ENCODE measurements around the gene SULT6B1. TPM values are rescaled to one million over a fixed set of nuclear protein-coding genes. Genes with fewer than 3 reads are reported as not detected.

The SULT6B1 gene
- total RNA-seq, 1 donor from 2014 or later, result not detected

DNA sequence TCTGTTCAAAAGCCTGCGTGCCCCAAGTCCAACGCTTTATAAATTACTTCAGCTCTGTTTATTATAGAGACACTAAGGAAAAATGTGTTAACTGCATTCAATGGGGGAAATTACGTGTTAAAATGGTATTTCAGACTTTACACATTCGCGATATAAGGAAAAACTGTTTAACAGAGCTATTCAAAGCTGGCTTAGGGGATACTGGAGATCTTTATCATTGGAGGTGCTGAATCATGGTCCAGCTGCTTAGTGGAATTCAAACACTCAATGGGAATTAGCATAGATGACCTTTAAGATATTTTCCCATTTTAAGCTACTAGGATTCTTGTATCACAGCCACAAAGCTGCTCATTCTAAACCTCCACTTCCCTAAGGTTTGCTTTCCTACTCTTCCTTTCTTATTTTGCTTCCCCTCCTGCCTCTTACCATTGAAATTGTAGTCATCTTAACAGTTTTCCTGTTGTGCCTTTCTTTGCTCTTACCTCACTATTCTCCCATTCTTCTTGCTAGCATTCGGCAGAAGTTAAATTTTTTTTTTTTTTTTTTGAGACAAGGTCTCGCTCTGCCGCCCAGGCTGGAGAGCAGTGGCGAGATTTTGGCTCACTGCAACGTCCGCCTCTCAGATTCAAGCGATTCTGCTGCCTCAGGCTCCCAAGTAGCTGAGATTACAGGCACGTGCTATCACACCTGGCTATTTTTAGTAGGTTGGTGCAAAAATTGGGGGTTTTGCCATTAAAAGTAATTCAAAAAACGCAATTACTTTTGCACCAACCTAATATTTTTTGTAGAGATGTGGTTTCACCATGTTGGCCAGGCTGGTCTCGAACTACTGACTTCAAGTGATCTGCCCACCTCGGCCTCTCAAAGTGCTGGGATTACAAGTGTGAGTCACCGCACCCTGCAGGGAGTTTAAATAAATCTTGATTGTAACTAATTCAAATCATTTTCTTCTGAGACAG is 6.5 kb downstream of the SULT6B1 start:
- intact Hi-C loops (cut with DNase I), result no loop called here
- Histone ChIP-seq H3K9me3 (no peaks in the 10 kb centered on the region), H3K27me3 (no peaks in the 10 kb centered on the region), H3K4me3 (no peak overlapping the region), H3K36me3 (no peaks in the 10 kb centered on the region), H3K27ac (no peak overlapping the region), H3K4me1 (peaks cover 6% of the 10 kb centered on the region)
- DNase-seq (ENCODE audit: extremely low spot score in 2 of 2), result no peak
- no peak for TF ChIP-seq POLR2A (IDR thresholded peaks at IDR 0.05)
- no peak for TF ChIP-seq CTCF (IDR thresholded peaks at IDR 0.05)
- TF ChIP-seq POLR2AphosphoS5 (IDR thresholded peaks at IDR 0.05; ENCODE audit: insufficient read depth in 1 of 2, low read depth in 1 of 2), result no peak

- Histone ChIP-seq H3K27ac (no peak overlapping the region), H3K36me3 (no peaks in the 10 kb centered on the region), H3K4me3 (no peak overlapping the region), H3K9me3 (no peaks in the 10 kb centered on the region), H3K4me1 (peaks cover 6% of the 10 kb centered on the region), H3K27me3 (no peaks in the 10 kb centered on the region)
- no peak for TF ChIP-seq POLR2AphosphoS5 (IDR thresholded peaks at IDR 0.05; ENCODE audit: insufficient read depth in 1 of 2, low read depth in 1 of 2)
- TF ChIP-seq CTCF (IDR thresholded peaks at IDR 0.05), result no peak
- no peak for TF ChIP-seq POLR2A (IDR thresholded peaks at IDR 0.05)
- DNase-seq (ENCODE audit: extremely low spot score in 2 of 2), result no peak
- intact Hi-C loops (cut with DNase I), result no loop called here
These were observed 7.8 kb downstream of the SULT6B1 start for GRCh38 chr2:37180640-37181039.

- DNase-seq (ENCODE audit: extremely low spot score in 2 of 2), result no peak
- Histone ChIP-seq H3K4me1 (peaks cover 6% of the 10 kb centered on the region), H3K36me3 (no peaks in the 10 kb centered on the region), H3K4me3 (no peak overlapping the region), H3K27ac (no peak overlapping the region), H3K27me3 (no peaks in the 10 kb centered on the region), H3K9me3 (no peaks in the 10 kb centered on the region)
- intact Hi-C loops (cut with DNase I), result no loop called here
- TF ChIP-seq POLR2A (IDR thresholded peaks at IDR 0.05), result no peak
- TF ChIP-seq POLR2AphosphoS5 (IDR thresholded peaks at IDR 0.05; ENCODE audit: insufficient read depth in 1 of 2, low read depth in 1 of 2), result no peak
- no peak for TF ChIP-seq CTCF (IDR thresholded peaks at IDR 0.05)
These were observed 8.3 kb downstream of the SULT6B1 start for GRCh38 chr2:37180006-37180639.

DNA sequence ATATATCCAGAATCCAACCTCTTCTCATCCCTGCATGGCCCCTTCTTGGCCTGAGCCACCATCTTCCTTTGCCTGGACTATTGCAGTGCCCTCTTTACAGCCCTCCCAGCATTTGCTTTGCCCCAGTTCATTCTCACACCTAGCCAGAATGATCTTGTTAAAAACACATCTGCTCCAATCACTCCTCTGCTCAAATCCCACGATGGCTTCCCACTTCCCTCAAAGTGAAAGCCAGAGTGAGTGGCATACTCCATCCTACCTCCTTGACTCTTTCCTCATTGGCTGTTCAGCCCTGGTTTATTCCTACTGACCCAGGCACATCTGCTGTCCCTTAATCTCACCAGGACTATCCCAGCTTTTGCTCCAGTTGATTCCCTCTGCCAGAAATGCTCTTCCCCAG is 14.7 kb downstream of the SULT6B1 start:
- Histone ChIP-seq H3K4me1 (no peaks in the 10 kb centered on the region), H3K9me3 (no peaks in the 10 kb centered on the region), H3K27ac (no peak overlapping the region), H3K36me3 (no peaks in the 10 kb centered on the region), H3K27me3 (no peaks in the 10 kb centered on the region), H3K4me3 (no peak overlapping the region)
- no peak for DNase-seq (ENCODE audit: extremely low spot score in 2 of 2)
- no peak for TF ChIP-seq CTCF (IDR thresholded peaks at IDR 0.05)
- intact Hi-C loops (cut with DNase I), result no loop called here

DNA sequence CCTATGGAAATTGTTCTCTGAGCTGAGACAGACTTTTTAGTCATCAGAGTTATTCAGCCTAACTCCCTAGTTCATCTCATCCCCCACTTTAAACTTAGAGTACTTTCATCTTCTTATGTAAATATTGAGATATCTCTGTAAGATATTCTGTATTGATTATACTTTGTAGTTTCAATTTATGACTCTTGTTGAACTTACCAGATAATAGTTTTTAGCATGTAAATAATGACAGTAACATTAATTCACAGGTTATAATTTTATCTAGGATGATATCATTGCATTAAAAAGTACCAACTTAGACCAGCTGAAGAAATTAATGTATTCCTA is 16.9 kb downstream of the SULT6B1 start:
- no peak for DNase-seq (ENCODE audit: extremely low spot score in 2 of 2)
- Histone ChIP-seq H3K4me3 (no peak overlapping the region), H3K4me1 (no peaks in the 10 kb centered on the region), H3K27ac (no peak overlapping the region), H3K27me3 (no peaks in the 10 kb centered on the region), H3K9me3 (no peaks in the 10 kb centered on the region), H3K36me3 (no peaks in the 10 kb centered on the region)
- intact Hi-C loops (cut with DNase I), result no loop called here
- TF ChIP-seq CTCF (IDR thresholded peaks at IDR 0.05), result no peak
- TF ChIP-seq POLR2AphosphoS5 (IDR thresholded peaks at IDR 0.05; ENCODE audit: insufficient read depth in 1 of 2, low read depth in 1 of 2), result no peak
- no peak for TF ChIP-seq POLR2A (IDR thresholded peaks at IDR 0.05)
